ENCODE measurements around the gene LAMTOR4.

The LAMTOR4 gene

DNA sequence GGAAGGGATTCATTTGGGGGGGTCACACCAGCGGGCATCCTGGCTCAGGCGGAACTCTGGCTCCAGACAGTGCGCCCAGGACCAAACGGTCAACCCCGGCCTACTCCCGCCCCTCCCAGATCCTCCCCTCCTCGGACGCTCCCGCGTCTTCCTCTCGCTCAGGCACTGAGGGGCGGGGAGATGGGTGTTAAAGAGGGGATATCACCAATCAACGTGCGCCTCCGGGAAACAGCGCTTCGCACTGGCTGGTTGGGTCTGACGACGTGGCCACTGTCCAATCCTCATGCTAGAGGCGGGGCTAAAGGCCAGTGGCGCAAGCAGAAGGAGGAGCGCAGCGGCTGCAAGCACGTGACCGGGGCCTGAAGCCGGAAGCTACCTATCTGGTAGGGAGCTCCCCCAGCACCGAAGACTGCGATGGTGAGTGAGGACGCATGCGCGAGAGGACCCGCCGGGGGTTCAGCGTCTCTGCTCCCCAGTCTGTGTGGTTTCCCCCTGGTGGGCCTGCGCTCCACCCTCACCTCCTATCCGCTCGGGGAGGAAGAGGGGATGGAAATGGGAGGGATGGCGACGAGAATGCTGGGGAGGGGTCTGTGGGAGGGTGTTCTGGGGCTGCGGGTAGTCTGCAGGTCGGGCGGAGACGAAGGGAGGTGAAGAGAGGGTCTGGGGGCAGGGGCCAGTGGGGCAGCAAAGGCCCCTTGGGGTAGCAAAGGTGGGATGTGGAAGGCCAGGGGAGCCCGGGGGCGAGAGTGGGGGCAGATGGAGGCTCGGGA is at the start of gene LAMTOR4:
TSS of gene LAMTOR4 (plus strand) at position 360 of the 770 bp plus-strand sequence. CDS start at position 415, 55 bp downstream.
- peak; percentile 88 for DNase-seq

DNA sequence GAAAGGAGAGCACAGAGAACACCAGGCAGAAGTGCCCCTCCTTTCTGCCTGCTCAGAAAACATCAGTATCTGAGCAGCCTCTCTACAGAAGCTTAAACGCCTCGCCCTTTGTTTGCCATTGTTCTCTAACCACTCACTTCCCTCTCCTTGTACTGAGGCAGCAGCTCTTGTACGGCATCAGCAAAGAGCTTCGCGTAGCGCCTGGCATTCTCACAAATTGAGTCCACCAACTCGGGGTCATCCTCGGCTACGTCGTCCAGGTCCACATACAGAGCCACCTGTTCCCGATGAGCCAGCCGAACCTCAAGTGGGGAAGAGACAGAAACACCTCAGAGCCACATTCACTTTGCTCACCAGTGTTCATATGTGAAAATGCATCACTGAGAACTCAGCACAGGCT is 49.3 kb upstream of the LAMTOR4 start:
- no peak for DNase-seq

DNA sequence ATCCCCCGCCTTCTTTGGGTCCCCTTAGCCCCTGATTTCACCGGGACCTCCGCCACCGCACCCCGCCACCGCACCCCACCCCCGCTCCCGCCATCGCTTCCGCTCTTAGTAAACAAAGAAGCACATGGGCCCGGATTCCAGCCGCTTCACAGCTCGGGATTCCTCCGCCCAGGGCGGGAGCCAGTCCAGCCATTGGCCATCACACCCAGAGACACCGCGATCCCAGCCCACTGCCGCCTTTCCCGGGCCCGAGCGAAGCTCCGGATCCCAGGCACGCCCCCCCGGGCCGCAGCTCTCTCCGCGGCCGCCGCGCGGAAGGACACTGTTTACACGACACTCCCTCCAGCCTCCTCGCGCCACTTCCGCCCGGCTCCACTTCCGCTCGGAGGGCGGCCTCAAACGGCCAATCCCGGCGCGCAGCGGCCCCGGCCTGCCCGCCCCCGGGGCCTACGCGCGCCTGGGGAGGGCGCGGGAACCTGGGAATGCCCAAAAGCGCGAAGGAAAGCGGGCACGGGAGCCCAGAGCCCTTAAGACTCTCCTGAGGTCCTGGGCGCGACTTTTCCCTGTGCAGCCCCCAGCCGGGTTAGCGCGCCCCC is 48.2 kb upstream of the LAMTOR4 start:
- no peak for DNase-seq

DNA sequence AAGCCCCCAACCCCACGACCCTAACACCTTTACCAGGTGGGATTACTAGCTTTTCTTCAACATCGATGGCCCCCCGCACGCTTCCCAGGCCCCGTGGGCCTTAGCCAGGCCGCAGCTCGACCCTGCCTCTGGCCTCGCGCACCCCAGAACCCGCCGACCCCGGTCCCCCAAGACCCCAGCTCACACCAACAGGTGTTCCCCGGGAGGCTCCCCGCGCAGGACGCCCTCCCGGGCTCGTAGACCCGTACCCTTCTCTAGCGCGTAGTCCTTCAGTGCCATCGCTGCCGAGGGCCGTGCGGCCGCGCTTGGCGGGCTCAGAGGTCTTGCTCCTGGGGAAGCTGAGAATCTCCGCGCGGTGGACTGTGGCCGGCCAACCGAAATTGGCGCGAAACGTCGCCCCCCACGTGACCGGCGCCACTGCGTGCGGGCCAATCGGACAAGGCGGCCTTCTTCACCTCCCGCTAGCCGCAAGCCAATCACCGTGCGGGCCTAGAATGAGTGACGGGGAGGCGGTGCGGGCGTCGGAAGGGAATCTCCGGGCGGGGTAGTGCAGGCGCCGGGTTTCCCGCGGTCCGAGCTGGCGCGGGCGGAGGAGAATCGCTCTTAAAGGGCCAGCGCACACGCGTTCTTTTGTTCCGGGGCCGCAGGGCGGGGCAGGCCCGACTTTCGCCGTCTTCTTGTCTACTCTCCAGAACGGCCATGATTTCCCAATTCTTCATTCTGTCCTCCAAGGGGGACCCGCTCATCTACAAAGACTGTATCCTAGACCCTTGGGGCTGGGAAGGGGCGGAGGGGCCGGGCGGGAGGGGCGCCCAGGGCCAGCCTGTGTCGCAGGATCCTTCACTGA is 47.5 kb upstream of the LAMTOR4 start, which contains the start of the genes AP4M1 and MCM7:
TSS of gene AP4M1 (plus strand) at position 628 of the 847 bp plus-strand sequence. CDS start at position 700, 72 bp downstream.
TSS of gene MCM7 (minus strand) at position 382 of the 847 bp plus-strand sequence. CDS start at position 279, 103 bp downstream.
- peak; percentile 83 for DNase-seq

DNA sequence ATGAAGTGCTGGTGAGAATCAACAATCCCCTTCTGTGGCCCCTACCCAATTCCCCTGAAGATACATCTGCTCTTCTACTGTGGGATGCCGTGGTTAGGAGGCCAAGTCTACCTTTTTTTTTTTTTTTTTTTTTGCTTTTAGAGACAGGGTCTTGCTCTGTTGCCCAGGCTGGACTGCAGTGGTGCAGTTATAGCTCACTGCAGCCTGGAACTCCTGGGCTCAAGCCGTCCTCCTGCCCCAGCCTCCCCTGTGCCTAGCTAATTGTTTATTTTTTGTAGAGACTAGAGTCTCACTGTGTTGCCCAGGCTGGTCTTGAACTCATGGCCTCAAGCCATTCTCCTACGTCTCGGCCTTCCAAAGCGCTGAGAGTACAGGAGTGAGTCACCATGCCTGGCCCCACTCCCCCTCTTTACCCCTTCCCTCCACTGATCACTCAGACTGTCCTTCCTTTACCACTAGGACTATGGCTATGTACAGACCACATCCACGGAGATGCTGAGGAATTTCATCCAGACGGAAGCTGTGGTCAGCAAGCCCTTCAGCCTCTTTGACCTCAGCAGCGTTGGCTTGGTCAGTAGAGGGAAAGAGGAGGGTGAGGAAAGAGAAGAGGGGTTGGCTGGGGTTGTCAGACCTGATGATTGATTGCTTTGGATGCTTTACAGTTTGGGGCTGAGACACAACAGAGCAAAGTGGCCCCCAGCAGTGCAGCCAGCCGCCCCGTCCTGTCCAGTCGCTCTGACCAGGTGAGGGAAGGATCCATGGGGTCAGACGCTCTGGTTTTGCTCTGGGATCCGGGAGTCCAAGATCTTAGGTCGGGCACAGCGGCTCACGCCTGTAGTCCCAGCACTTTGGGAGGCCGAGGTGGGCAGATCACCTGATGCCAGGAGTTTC is 45.5 kb upstream of the LAMTOR4 start:
- no peak for DNase-seq

DNA sequence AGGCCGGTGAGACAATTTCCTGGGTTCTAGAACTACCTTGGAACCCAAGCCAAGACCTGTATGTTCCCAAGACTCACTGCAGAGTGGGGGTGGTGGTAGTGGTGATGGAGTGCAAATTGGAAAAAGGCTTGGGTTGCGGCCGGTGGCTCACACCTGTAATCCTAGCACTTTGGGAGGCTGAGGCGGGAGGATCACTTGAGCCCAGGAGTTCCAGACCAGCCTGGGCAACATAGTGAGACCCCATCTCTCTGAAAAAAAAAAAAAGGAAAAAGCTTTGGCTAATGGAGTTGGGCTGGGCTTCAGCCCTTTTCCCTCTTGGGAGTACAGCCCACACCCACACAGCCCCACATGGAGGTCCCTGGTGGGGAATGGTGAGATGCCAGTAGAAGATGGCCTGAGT is 43.2 kb upstream of the LAMTOR4 start:
- no peak for DNase-seq

DNA sequence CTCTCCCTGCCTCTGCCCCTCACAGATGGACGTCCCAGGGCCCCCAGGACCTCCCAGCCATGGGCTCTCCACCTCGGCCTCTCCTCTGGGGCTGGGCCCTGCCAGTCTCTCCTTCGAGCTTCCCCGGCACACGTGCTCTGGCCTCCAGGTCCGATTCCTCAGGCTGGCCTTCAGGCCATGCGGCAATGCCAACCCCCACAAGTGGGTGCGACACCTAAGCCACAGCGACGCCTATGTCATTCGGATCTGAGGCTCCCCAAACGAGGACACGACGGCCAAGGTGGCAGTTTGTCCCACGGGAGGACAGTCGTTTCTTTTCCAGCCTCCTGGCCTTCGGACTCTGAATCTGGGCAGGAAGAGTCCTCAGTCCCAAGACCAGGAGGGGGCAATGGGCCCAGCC is 42.1 kb upstream of the LAMTOR4 start:
- DNase-seq, result no peak

DNA sequence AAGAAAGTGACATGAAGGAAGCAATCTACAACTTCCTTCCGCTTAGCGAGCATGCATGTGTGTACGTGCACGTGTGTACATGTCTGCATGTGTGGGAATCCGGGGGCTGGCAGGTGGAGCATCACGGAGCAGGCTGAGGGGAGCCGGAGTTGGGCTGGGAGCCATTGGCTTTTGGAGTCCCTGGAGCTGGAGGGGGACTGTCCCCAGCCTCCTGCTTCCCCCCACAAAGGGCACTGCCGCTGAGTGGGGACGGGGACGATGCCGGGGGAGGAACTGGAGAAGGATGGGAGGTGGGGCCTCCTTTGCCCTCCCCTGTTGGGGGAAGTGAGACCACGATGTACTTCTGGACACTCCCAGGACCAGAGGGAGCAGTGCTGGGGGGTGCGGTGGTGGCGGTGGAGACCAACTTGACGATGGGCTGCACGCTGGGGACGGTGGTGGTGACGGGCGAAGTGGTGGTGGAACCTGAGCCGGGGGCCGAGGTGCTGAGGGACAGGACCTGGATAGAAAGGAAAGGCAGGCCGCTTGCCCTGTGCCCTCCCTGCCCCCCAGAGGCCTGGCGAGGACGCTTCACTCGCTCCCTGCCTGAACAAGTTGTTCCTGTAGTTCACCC is 41.5 kb upstream of the LAMTOR4 start:
- no peak for DNase-seq

DNA sequence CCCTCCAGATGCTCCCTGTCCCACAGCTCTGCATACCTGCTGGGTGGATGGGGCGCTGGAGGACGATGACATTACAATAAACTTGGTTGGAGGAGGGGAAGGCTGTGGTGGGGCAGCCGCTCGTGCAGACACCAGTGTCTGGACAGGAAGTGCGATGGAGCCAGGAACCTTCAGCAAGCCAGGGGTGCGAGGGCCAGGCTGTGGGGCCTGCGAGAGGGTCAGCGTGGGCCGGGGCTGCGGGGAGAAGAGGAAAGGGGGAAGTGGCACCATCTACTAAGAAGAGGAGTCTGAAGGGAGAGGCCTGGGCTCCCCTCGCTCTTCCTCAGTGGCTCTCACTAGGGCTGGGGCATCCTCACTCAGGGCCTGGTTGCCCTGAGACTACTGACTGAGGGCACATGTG is 40.8 kb upstream of the LAMTOR4 start:
- DNase-seq, result no peak

DNA sequence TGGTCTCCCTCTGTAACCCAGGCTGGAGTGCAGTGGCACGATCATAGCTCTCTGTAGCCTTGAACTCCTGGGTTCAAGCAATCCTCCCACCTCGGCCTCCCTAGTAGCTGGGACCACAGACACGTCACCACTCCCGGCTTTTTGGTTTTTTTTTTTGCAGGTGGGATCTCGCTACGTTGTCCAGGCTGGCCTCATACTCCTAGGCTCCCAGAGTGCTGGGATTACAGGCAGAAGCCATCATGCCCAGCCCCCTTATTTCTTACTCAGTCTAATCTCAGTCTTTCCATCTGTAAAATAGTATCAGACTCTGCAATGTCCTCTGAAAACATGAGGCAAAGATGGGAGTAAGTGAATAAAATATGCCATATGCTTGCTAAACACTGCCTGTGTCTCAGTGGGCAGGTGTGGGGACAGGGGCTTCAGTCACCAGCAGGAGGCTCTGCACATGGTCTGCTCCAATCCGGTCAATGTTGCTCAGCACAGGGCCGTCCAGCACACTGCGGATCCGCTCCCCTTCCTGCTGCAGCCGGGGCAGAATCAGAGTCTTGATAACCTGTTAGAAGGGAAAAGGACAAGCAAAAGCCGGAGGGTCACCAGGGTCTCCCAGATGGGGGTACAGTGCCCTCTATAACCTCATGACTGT is 39.1 kb upstream of the LAMTOR4 start:
- DNase-seq, result no peak

DNA sequence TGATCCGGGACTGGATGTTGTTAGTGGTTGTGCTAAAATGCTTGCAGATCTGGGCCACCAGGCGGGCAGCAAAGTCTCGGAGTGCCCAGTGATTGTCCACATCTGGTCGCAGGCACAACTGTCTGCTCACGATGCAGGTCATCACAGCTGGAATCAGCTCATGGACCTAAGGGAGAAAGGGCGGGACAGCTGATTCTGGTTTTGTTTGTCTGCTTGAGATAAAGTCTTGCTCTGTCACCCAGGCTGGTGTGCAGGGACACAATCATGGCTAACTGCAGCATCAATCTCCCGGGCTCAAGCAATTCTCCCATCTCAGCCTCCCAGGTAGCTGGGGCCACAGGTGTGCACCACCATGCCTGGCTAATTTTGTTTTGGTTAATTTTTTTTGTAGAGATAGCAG is 37.6 kb upstream of the LAMTOR4 start:
- no peak for DNase-seq

DNA sequence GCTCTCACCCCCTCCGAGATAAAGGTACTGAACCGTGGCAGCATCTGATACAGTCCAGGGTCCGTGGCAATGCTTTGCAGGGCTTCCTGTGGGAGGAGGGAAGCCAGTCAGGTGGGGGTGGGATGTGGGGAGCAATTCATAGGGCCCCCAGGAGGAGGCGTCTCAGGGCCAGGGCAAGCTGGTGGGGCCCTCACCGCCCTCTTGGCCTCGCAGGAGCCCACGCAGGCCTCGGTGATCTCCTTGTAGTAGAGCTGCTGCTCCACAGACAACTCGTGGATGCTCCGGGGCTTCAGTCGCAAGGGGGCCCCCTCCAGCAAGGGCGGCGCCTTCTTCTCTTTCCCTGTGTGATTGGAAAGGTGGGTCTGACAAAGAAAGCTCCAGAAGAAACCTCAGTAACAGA is 36.8 kb upstream of the LAMTOR4 start:
- DNase-seq, result no peak

DNA sequence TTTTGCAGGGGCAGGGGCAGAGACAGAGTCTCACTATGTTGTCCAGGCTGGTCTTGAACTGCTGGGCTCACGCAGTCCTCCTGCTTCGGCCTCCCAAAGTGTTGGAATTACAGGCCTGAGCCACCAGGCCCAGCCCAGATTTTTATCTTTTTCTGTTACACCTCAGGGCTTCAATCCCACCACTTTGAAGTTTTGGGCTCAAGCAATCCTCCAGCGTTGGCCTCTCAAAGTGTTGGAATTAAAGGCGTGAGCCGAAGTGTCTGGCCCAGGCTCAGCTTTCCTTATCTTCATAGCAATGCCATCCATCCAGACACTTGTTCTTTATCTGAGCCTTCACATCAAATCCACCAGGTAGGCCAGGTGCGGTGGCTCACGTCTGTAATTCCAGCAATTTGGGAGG is 33.7 kb upstream of the LAMTOR4 start:
- DNase-seq, result no peak

DNA sequence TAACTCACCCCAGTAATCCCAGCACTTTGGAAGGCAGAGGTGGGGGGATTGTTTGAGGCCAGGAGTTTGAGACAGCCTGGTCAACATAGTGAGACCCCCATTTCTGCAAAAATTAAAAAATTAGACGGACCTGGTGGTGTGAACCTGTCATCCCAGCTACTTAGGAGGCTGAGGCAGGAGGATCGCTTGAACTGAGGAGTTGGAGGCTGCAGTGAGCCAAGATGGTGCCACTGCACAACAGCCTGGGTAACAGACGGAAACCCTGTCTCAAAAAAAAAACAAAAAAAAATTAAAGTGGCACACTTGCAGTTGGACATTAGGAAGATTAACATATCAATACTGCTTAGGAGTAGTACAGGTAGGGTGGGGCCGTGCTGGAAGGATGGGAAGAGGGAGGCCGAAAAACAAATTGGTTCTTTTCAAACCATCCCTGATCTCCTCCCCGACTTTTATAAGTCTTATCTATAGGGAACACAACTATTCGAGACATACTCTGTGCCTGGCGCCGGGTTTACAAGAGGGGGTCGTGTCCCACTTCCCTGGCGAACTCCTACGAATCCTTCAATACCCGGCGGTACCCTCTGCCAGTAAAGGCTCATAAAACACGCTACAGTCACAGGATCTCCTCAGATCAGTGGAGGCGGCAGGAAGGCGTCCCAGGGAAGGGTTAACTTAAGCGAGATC is 30.2 kb upstream of the LAMTOR4 start:
- DNase-seq, result no peak

DNA sequence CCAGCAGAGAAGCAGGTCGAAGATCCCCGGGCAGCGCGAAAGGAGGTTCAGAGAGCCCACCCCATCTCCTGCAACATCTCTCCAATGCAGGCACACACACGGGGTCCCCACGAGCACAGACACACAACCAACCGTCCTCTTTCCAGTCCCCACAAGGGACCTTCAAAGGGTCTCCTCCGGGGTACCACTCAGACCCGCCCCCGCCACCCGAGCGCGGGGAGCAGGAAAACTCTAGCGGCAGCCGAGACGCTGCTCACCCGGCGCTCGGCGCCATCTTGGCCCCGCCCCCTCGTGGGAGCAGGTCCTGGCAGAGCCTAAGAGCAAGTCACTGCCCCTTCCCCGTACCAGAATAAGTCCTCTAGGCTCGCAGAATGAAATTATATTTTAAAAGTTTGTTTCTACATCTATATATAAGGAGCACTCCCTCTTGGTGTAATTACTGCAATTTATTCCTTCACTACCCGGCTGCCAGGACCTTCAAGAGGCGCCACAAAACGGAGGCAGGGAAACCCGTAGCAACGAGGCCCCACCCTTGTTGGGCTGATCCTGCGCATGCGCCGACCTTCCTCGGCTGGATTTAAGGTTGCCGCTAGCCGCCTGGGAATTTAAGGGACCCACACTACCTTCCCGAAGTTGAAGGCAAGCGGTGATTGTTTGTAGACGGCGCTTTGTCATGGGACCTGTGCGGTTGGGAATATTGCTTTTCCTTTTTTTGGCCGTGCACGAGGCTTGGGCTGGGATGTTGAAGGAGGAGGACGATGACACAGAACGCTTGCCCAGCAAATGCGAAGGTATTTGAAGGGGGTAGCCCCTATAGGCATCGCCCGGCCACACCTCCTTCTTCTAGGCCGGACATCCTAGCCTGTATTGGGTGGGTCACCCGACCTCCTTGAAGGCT is 29.4 kb upstream of the LAMTOR4 start, which contains the start of the genes CNPY4 and TAF6:
TSS of gene CNPY4 (plus strand) at position 563 of the 898 bp plus-strand sequence. CDS start at position 674, 111 bp downstream.
TSS of gene TAF6 (minus strand) at position 287 of the 898 bp plus-strand sequence. CDS start 5,149 bp downstream, outside the sequence.
- DNase-seq, result peak; percentile 57

DNA sequence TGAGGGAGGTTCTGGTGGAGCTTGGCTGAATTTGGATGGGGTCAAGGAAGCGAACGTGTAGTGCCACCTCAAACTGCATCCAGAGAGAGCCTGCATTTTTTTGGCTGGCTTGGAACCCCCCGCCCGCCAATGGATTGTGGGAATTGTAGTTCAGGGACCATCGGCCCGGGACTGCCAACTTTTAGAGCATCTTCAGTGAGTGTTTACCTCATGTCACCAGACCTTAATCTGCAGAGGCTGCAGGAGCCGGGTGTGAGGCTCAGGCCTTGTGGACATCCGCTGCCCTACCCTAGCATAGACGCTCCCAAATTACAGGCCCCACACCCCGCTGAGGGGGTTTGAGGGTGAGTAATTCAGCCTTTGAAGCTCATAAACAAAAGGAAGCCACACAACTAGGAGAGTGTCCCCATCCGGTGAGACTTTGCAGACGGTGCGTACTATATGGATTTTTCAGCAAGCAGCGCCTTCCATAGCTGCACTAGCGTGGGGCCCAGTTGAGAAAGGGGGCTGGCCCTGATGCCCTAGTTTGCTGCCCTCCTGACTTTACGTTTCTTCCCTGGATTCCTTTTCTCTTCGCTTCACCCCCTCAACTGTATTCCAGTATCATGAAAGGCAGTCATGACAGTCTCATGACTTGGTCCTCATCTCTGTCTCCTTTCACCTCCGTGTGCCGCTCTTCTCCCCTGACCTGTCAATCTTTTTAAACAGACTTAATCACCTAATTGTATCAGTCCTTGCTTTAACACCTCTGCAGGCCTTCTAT is 28.6 kb upstream of the LAMTOR4 start:
- no peak for DNase-seq

DNA sequence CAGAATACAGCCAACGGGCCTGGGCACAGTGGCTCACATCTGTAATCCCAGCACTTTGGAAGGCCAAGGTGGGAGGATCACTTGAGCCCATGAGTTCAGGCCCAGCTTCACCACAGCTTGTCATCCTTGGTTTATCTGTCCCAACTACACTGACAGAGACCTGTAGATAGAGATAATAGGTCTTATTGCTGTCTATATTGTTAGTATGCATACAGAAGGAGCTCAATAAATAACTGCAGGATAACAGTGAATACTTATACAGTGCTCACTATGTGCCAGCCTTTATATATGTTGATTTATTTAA is 28.0 kb upstream of the LAMTOR4 start:
- no peak for DNase-seq

DNA sequence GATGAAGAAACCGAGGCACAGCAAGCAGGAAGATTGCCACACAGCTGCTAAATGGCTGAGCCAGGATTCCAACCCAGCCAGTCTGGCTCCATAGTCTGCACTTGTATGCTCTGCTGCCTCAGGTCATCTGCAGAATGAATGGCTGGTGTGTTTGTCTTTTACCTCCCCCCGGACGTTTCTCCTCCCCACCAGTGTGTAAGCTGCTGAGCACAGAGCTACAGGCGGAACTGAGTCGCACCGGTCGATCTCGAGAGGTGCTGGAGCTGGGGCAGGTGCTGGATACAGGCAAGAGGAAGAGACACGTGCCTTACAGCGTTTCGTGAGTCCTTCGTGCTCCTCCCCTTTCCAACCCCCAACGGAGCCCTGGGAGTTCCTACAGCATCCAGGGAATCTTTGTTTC is 26.7 kb upstream of the LAMTOR4 start:
- DNase-seq, result no peak

DNA sequence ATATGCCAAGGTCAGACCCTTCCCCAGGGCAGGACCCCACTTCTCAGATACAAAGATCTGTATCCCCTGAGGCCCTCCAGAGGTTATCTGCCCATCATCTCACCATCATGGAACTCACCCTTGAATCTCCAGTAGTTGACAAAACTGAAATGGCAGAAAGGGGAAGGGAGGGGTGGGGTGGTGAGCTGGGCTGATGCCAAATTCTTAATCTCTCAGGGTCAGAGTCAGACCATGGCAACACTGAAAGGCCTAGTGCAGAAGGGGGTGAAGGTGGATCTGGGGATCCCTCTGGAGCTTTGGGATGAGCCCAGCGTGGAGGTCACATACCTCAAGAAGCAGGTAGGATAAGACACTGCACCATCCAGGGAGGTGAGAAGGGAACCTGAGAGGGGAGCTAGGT is 26.1 kb upstream of the LAMTOR4 start:
- no peak for DNase-seq
